Measurements from ENCODE around the gene ROPN1L. TPM values are rescaled to one million over a fixed set of nuclear protein-coding genes. Genes with fewer than 3 reads are reported as not detected.
"Not testable (repeated sequence)": the region's sequence is repeated elsewhere in the genome, so short reads cannot be mapped to it uniquely, and the experiment has no call there.

The ROPN1L gene
- polyA plus RNA-seq (2011; rRNA removed), result 0.54 TPM in 2 replicates
- polyA minus RNA-seq (2011; rRNA and poly(A)+ RNA removed), result 0.31 and 0.43 TPM in 2 replicates

GRCh38 chr5:10441083-10441991 is at the start of gene ROPN1L:
ROPN1L (plus strand) TSS chr5:10441879; CDS start chr5:10442168, 289 bp downstream.
- ChIA-PET CTCF (interaction anchor here (1.4 to 4.5 kb wide), 3 partner anchors 12 to 187 kb away, joined by 3 to 38 read pairs (median 16); no protein-coding TSS in a partner anchor), POLR2A (no interaction called here)
- no peak for TF ChIP-seq CTCF (IDR thresholded peaks at IDR 0.05; ENCODE audit: insufficient read depth, low read depth, low read length)
- DNase-seq (ENCODE audit: low read depth), result peak; percentile 44
- H3K36me3 ChIP-seq (ENCODE audit: control insufficient read depth, insufficient read depth, low read length), result peaks cover 5% of the 10 kb centered on the region
- no peaks in the 10 kb centered on the region for H3K27me3 ChIP-seq (ENCODE audit: control insufficient read depth, insufficient read depth, low read length)
- H3K4me3 ChIP-seq (ENCODE audit: low read depth, low read length), result peak within 1 kb of the TSS; percentile 51

- POLR2A ChIA-PET, result interaction anchor here (0.6 kb wide), 1 partner anchor 30 kb away, joined by 4 read pairs; no protein-coding TSS in a partner anchor
- CTCF ChIA-PET, result interaction anchor here (0.8 to 0.9 kb wide), 2 partner anchors 24 to 109 kb away, joined by 3 to 4 read pairs; no protein-coding TSS in a partner anchor
- not testable (repeated sequence) for DNase-seq (ENCODE audit: low read depth); H3K27me3 ChIP-seq (ENCODE audit: control insufficient read depth, insufficient read depth, low read length); H3K4me3 ChIP-seq (ENCODE audit: low read depth, low read length)
- peaks cover 17% of the 10 kb centered on the region for H3K36me3 ChIP-seq (ENCODE audit: control insufficient read depth, insufficient read depth, low read length)
These were observed 48.9 kb upstream of the ROPN1L start for GRCh38 chr5:10392567-10393328.

GRCh38 chr5:10393491-10393890 is 48.2 kb upstream of the ROPN1L start:
- DNase-seq (ENCODE audit: low read depth), result peak; percentile 12
- no peaks in the 10 kb centered on the region for H3K27me3 ChIP-seq (ENCODE audit: control insufficient read depth, insufficient read depth, low read length)
- H3K4me3 ChIP-seq (ENCODE audit: low read depth, low read length), result no peak overlapping the region
- ChIA-PET POLR2A (interaction anchor here (0.6 to 0.7 kb wide), 2 partner anchors 30 to 40 kb away, joined by 3 to 4 read pairs; no protein-coding TSS in a partner anchor), CTCF (interaction anchor here (0.8 kb wide), 2 partner anchors 25 to 110 kb away, joined by 3 to 4 read pairs; no protein-coding TSS in a partner anchor)
- peaks cover 17% of the 10 kb centered on the region for H3K36me3 ChIP-seq (ENCODE audit: control insufficient read depth, insufficient read depth, low read length)
- TF ChIP-seq CTCF (IDR thresholded peaks at IDR 0.05; ENCODE audit: insufficient read depth, low read depth, low read length), result no peak

GRCh38 chr5:10396552-10396951 is 45.1 kb upstream of the ROPN1L start:
- Histone ChIP-seq H3K4me3 (ENCODE audit: low read depth, low read length) (no peak overlapping the region), H3K27me3 (ENCODE audit: control insufficient read depth, insufficient read depth, low read length) (no peaks in the 10 kb centered on the region), H3K36me3 (ENCODE audit: control insufficient read depth, insufficient read depth, low read length) (peaks cover 14% of the 10 kb centered on the region)
- CTCF ChIA-PET, result interaction anchor here (1.0 to 1.4 kb wide), 2 partner anchors 67 to 113 kb away, joined by 3 to 4 read pairs; no protein-coding TSS in a partner anchor
- POLR2A ChIA-PET, result no interaction called here
- no peak for DNase-seq (ENCODE audit: low read depth)
- TF ChIP-seq CTCF (IDR thresholded peaks at IDR 0.05; ENCODE audit: insufficient read depth, low read depth, low read length), result no peak

- TF ChIP-seq CTCF (IDR thresholded peaks at IDR 0.05; ENCODE audit: insufficient read depth, low read depth, low read length), result no peak
- Histone ChIP-seq H3K36me3 (ENCODE audit: control insufficient read depth, insufficient read depth, low read length) (peaks cover 13% of the 10 kb centered on the region), H3K4me3 (ENCODE audit: low read depth, low read length) (no peak overlapping the region), H3K27me3 (ENCODE audit: control insufficient read depth, insufficient read depth, low read length) (no peaks in the 10 kb centered on the region)
- CTCF ChIA-PET, result no interaction called here
- no peak for DNase-seq (ENCODE audit: low read depth)
- POLR2A ChIA-PET, result no interaction called here
These were observed 41.8 kb upstream of the ROPN1L start for GRCh38 chr5:10399839-10400238.

Data from BJ (cell line).